ENCODE measurements around the gene ADAMTSL5. TPM values are rescaled to one million over a fixed set of nuclear protein-coding genes. Genes with fewer than 3 reads are reported as not detected.
A peak's percentile ranks its signal among the peaks of the same experiment; 100 is the strongest.

Gene ADAMTSL5
- total and polyA plus RNA-seq, 10 donors: 0.13 to 2.0 (median 0.50) TPM

DNA sequence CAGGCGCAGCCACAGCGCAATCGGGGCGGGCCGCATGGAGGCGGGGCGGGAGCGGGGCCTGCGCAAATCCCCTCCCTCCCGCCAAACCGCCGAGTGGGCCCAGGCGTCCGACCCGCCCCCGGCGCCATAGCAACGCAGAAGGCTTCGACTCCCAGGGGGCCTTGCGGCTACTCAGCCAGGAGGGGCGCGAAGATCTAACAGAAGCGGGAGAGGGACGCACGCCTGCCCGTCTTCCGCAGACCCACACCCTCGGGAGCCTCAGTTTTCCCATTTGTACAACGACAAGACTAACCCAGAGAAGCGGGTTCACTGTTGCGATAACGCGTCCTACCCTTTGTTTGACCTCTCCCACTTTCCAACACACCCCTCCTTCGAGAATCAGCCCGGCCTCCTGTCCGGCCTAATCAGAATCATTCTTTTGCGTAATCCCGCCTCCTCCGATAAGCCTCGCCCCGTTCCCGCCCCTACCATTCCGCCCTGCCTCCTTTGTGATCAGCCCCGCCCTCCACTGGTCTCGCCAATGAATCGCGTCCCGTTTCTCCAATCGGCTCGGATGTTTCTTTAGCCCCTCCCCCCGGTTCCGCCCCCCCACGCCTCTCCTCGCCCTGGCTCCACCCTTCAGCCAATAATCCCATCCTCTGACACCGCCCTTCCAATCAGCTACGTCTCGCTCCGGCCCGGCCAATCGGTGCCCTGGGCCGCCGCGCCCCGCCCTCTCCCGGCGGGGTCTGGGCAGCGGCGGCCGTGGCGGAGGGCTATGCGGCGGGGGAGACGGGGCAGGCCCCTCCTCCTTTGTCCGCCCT, 22.3 kb downstream of the ADAMTSL5 start, which contains the start of gene PCSK4:
TSS of gene PCSK4 (minus strand) at position 40 of the 803 bp plus-strand sequence. CDS start at position 36, 4 bp downstream.
- DNase-seq: peak; percentile 96
- peak within 1 kb of the TSS in 6 of 8 donors; percentile 41 to 81 (median 62) for H3K27ac ChIP-seq
- H3K4me1 ChIP-seq: peaks cover 6 to 34% (median 19%) of the 10 kb centered on the region in 6 donors
- peaks cover 0 to 39% (median 0%) of the 10 kb centered on the region in 7 donors for H3K27me3 ChIP-seq (replicated peaks in 1 of 7)
- H3K9me3 ChIP-seq: no peaks in the 10 kb centered on the region
- H3K4me3 ChIP-seq: peak within 1 kb of the TSS; percentile 54 to 85 (median 59)
- TF ChIP-seq POLR2A (IDR thresholded peaks at IDR 0.05): peak in 1 of 3 donors; percentile 6
- TF ChIP-seq POLR2AphosphoS5 (IDR thresholded peaks at IDR 0.05): peak; percentile 31 to 57 (median 57)
- TF ChIP-seq, protein P1, sequence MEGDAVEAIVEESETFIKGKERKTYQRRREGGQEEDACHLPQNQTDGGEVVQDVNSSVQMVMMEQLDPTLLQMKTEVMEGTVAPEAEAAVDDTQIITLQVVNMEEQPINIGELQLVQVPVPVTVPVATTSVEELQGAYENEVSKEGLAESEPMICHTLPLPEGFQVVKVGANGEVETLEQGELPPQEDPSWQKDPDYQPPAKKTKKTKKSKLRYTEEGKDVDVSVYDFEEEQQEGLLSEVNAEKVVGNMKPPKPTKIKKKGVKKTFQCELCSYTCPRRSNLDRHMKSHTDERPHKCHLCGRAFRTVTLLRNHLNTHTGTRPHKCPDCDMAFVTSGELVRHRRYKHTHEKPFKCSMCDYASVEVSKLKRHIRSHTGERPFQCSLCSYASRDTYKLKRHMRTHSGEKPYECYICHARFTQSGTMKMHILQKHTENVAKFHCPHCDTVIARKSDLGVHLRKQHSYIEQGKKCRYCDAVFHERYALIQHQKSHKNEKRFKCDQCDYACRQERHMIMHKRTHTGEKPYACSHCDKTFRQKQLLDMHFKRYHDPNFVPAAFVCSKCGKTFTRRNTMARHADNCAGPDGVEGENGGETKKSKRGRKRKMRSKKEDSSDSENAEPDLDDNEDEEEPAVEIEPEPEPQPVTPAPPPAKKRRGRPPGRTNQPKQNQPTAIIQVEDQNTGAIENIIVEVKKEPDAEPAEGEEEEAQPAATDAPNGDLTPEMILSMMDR (IDR thresholded peaks at IDR 0.05 in 8 of 11, conservative IDR thresholded peaks at IDR 0.05 in 3 of 11): peak in 5 of 11 experiments; percentile 5 to 42 (median 16)
- H3K36me3 ChIP-seq: no peaks in the 10 kb centered on the region
- intact Hi-C loops (cut with DNase I; ENCODE audit: low total_unique reads): no loop called here
- 0 to 1% (median 1%) methylated on average over 49 to 74 of the region's 74 CpGs for WGBS, 5 donors

DNA sequence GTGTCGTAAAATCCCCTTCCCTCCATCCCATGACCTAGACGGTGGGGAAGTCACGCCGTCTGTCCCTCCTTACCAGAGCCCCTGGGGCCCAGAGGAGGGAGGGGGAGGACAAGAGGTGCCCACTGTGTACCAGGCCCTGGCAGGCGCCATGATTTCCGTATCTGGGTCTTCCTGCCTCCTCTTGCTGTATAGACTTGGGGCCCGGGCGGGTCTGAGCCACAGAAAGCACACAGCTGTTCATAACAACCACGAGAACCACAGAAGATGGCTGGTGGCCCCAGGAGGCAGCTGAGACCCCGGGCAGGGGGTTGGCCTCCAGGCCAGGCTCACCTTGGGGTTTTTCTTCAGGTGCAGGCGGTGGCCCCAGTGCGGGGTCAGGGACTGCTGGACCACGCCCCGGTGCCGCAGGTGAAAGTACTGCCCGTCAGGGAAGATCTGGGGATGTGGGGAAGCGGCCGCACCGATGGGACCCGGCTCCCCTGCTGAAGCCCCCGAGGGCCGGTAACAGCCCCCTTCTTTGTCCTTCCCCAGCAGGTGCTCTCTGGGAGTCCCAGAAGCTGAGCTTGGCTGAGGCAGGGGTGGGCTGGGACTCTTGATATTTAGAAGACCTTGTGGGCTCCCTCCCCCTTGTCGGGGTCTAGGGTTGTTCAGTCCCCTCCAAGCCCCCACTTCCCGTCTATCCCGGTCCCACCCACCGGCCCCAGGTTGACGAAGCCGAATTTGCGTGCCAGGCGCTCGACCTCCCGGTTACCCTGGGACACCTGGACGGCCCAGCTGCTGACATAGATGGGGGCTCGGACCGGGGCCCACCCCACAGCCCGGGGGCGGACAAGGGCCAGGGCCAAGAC, 23.1 kb downstream of the ADAMTSL5 start:
- peak overlapping the region in 6 of 8 donors; percentile 41 to 81 (median 62) for H3K27ac ChIP-seq
- peaks cover 6 to 34% (median 19%) of the 10 kb centered on the region in 6 donors for H3K4me1 ChIP-seq
- peak overlapping the region; percentile 48 to 85 (median 59) for H3K4me3 ChIP-seq
- peaks cover 0 to 39% (median 0%) of the 10 kb centered on the region in 7 donors for H3K27me3 ChIP-seq (replicated peaks in 1 of 7)
- TF ChIP-seq POLR2A (IDR thresholded peaks at IDR 0.05): no peak
- TF ChIP-seq, protein P1 (IDR thresholded peaks at IDR 0.05 in 8 of 11, conservative IDR thresholded peaks at IDR 0.05 in 3 of 11): no peak
- TF ChIP-seq POLR2AphosphoS5 (IDR thresholded peaks at IDR 0.05): peak in 1 of 3 donors; percentile 60
- DNase-seq: peak; percentile 77
- intact Hi-C loops (cut with DNase I; ENCODE audit: low total_unique reads): no loop called here
- WGBS, 5 donors: 8 to 29% (median 18%) methylated on average over 13 to 37 of the region's 37 CpGs
- H3K36me3 ChIP-seq: no peaks in the 10 kb centered on the region
- no peaks in the 10 kb centered on the region for H3K9me3 ChIP-seq

DNA sequence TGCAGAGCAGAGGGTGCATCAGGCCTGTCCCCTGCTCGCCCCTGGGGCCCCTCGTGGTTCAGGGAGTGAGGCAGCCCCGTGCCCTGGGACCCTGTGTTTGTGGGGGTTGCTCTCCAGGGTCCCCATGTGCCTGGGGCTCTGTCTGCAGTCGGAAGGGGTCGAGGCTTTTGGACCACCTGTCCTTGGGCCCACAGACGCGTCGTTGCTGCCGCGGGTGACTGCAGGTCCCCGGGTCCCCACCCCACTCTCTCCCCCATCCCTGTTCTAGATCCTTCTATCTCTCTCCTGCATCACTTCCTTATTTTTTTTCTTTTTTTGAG, 24.6 kb downstream of the ADAMTSL5 start:
- DNase-seq: no peak
- TF ChIP-seq, protein P1 (IDR thresholded peaks at IDR 0.05 in 8 of 11, conservative IDR thresholded peaks at IDR 0.05 in 3 of 11): no peak
- peaks cover 6 to 34% (median 19%) of the 10 kb centered on the region in 6 donors for H3K4me1 ChIP-seq
- no peaks in the 10 kb centered on the region for H3K36me3 ChIP-seq
- H3K27ac ChIP-seq: no peak overlapping the region
- peaks cover 0 to 39% (median 0%) of the 10 kb centered on the region in 7 donors for H3K27me3 ChIP-seq (replicated peaks in 1 of 7)
- intact Hi-C loops (cut with DNase I; ENCODE audit: low total_unique reads): no loop called here
- no peak overlapping the region for H3K4me3 ChIP-seq
- 55 to 74% (median 62%) methylated on average over 10 to 11 of the region's 11 CpGs for WGBS, 5 donors
- H3K9me3 ChIP-seq: no peaks in the 10 kb centered on the region

Data from spleen (tissue), 11 donors.